ENCODE measurements around the gene DOHH.

DNA sequence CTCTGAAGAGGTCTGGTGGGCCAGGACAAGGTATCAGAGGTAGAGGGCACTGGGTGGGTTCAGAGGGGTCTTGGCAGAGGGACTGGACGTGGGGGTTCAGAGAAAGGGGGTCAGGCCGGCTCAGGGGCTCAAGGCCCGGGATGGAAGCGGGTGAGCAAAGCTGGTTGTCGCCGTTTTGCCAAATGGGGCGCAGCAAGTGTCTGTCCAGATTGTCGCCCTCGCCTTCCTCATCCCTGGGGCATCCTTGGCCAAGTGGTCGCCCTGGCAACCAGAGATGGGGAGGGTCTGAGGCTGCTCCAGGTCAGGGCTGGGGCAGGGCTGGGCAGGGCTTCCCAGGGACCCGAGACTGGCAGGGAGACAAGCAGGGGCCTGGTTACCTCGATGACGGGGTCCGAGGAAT is 6.8 kb downstream of the DOHH start:
- TF ChIP-seq, protein P1, sequence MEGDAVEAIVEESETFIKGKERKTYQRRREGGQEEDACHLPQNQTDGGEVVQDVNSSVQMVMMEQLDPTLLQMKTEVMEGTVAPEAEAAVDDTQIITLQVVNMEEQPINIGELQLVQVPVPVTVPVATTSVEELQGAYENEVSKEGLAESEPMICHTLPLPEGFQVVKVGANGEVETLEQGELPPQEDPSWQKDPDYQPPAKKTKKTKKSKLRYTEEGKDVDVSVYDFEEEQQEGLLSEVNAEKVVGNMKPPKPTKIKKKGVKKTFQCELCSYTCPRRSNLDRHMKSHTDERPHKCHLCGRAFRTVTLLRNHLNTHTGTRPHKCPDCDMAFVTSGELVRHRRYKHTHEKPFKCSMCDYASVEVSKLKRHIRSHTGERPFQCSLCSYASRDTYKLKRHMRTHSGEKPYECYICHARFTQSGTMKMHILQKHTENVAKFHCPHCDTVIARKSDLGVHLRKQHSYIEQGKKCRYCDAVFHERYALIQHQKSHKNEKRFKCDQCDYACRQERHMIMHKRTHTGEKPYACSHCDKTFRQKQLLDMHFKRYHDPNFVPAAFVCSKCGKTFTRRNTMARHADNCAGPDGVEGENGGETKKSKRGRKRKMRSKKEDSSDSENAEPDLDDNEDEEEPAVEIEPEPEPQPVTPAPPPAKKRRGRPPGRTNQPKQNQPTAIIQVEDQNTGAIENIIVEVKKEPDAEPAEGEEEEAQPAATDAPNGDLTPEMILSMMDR (IDR thresholded peaks at IDR 0.05): no peak
- no peak for TF ChIP-seq POLR2A (IDR thresholded peaks at IDR 0.05)
- no peak for TF ChIP-seq POLR2AphosphoS5 (IDR thresholded peaks at IDR 0.05)
